ENCODE measurements around the gene POU2F3. TPM values are rescaled to one million over a fixed set of nuclear protein-coding genes. Genes with fewer than 3 reads are reported as not detected.

Gene POU2F3
- total RNA-seq, 1 donor from 2014 or later = not detected

GRCh38 chr11:120316880-120317688 is 77.1 kb downstream of the POU2F3 start:
- ChIA-PET CTCF (interaction anchor here (1.8 kb wide), 1 partner anchor 14 kb away, joined by 5 read pairs; no protein-coding TSS in a partner anchor), POLR2A (no interaction called here)
- Mint-ChIP-seq H3K9me3 (no peaks in the 10 kb centered on the region), H3K4me1 (no peaks in the 10 kb centered on the region), H3K4me3 (no peak overlapping the region), H3K27ac (no peak overlapping the region), H3K27me3 (peaks cover 30% of the 10 kb centered on the region), H3K36me3 (ENCODE audit: low read depth) (no peaks in the 10 kb centered on the region)
- TF ChIP-seq, protein P1, sequence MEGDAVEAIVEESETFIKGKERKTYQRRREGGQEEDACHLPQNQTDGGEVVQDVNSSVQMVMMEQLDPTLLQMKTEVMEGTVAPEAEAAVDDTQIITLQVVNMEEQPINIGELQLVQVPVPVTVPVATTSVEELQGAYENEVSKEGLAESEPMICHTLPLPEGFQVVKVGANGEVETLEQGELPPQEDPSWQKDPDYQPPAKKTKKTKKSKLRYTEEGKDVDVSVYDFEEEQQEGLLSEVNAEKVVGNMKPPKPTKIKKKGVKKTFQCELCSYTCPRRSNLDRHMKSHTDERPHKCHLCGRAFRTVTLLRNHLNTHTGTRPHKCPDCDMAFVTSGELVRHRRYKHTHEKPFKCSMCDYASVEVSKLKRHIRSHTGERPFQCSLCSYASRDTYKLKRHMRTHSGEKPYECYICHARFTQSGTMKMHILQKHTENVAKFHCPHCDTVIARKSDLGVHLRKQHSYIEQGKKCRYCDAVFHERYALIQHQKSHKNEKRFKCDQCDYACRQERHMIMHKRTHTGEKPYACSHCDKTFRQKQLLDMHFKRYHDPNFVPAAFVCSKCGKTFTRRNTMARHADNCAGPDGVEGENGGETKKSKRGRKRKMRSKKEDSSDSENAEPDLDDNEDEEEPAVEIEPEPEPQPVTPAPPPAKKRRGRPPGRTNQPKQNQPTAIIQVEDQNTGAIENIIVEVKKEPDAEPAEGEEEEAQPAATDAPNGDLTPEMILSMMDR (IDR thresholded peaks at IDR 0.05) = no peak
- DNase-seq (no peak), ATAC-seq (ENCODE audit: low read depth) (no peak)
- intact Hi-C loops (cut with micrococcal nuclease) = no loop called here

- ChIA-PET CTCF (interaction anchor here (0.7 to 1.8 kb wide), 2 partner anchors 15 kb away, joined by 3 to 5 read pairs; no protein-coding TSS in a partner anchor), POLR2A (no interaction called here)
- H3K27me3 Mint-ChIP-seq = peaks cover 31% of the 10 kb centered on the region
- H3K4me1 Mint-ChIP-seq = no peaks in the 10 kb centered on the region
- ATAC-seq (ENCODE audit: low read depth) (no peak), DNase-seq (no peak)
- H3K9me3 Mint-ChIP-seq = no peaks in the 10 kb centered on the region
- TF ChIP-seq, protein P1 (IDR thresholded peaks at IDR 0.05) = no peak
- no peak overlapping the region for H3K4me3 Mint-ChIP-seq
- no peaks in the 10 kb centered on the region for H3K36me3 Mint-ChIP-seq (ENCODE audit: low read depth)
- no peak overlapping the region for H3K27ac Mint-ChIP-seq
- intact Hi-C loops (cut with micrococcal nuclease) = no loop called here
Measured at GRCh38 chr11:120317689-120318480, 77.9 kb downstream of the POU2F3 start.

DNA sequence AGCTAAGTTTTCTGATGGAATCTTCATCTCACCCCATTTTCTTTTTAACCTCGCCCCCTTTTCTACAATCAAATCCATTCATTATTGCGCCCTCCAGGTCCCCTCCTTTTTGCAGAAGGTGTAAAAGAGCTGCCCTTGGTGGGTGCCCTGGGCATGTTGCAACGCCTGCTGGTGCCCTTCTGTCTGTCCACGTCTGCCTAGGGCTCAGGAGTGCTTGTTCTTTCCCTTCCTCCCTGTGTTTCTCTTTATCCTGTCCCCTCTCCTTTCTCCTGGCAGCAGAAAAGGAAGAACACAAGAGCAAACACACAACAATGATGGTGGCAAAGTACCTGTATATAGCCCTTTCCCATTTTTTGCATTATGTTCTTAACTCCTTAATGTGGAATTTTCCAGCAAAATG is 79.0 kb downstream of the POU2F3 start:
- no peak for ATAC-seq (ENCODE audit: low read depth)
- H3K9me3 Mint-ChIP-seq = no peaks in the 10 kb centered on the region
- H3K36me3 Mint-ChIP-seq (ENCODE audit: low read depth) = no peaks in the 10 kb centered on the region
- ChIA-PET CTCF (interaction anchor here (0.7 kb wide), 1 partner anchor 16 kb away, joined by 3 read pairs; no protein-coding TSS in a partner anchor), POLR2A (no interaction called here)
- TF ChIP-seq, protein P1 (IDR thresholded peaks at IDR 0.05) = no peak
- no peaks in the 10 kb centered on the region for H3K4me1 Mint-ChIP-seq
- peaks cover 34% of the 10 kb centered on the region for H3K27me3 Mint-ChIP-seq
- intact Hi-C loops (cut with micrococcal nuclease) = no loop called here
- H3K27ac Mint-ChIP-seq = no peak overlapping the region
- no peak overlapping the region for H3K4me3 Mint-ChIP-seq
- no peak for DNase-seq

- H3K27me3 Mint-ChIP-seq = peaks cover 50% of the 10 kb centered on the region
- H3K4me3 Mint-ChIP-seq = peak within 1 kb of the TSS; percentile 74
- intact Hi-C loops (cut with micrococcal nuclease) = no loop called here
- no peaks in the 10 kb centered on the region for H3K36me3 Mint-ChIP-seq (ENCODE audit: low read depth)
- ChIA-PET CTCF (no interaction called here), POLR2A (no interaction called here)
- ATAC-seq (ENCODE audit: low read depth) (peak; percentile 56), DNase-seq (peak; percentile 25)
- H3K4me1 Mint-ChIP-seq = peaks cover 20% of the 10 kb centered on the region
- TF ChIP-seq, protein P1 (IDR thresholded peaks at IDR 0.05) = no peak
- no peaks in the 10 kb centered on the region for H3K9me3 Mint-ChIP-seq
- H3K27ac Mint-ChIP-seq = no peak within 1 kb of the TSS
Measured at GRCh38 chr11:120324932-120325810, 85.2 kb downstream of the POU2F3 start, which contains the start of gene TLCD5. Gene TLCD5, plus strand, starts transcription at chr11:120325299. Its CDS starts 2,143 bp downstream, at chr11:120327442.
